DOHH2 (cell line): Measurements from ENCODE around the gene SELENON.

Experiments
- EZH2phosphoT487 ChIP-seq: fragments of 200-600 bp; sonication (generic); IDR thresholded peaks from 2 replicates; pipeline ENCODE4 v1.6.1; 2017; ENCODE audit warnings: borderline replicate concordance, mild to moderate bottlenecking, antibody characterized with exemption, low read length, moderate library complexity, mixed read lengths
- TF ChIP-seq, protein P1 (sequence below): fragments of 200-600 bp; sonication (generic); IDR thresholded peaks from one replicate; pipeline ENCODE4 v1.5.1; 2014; ENCODE audit warnings: antibody characterized with exemption, mild to moderate bottlenecking, low read depth, low read length; ENCODE audit not compliant: poor library complexity, severe bottlenecking

GRCh38 chr1:25817840-25818501 lies 18.0 kb downstream of the SELENON start:
- TF ChIP-seq, protein P1, sequence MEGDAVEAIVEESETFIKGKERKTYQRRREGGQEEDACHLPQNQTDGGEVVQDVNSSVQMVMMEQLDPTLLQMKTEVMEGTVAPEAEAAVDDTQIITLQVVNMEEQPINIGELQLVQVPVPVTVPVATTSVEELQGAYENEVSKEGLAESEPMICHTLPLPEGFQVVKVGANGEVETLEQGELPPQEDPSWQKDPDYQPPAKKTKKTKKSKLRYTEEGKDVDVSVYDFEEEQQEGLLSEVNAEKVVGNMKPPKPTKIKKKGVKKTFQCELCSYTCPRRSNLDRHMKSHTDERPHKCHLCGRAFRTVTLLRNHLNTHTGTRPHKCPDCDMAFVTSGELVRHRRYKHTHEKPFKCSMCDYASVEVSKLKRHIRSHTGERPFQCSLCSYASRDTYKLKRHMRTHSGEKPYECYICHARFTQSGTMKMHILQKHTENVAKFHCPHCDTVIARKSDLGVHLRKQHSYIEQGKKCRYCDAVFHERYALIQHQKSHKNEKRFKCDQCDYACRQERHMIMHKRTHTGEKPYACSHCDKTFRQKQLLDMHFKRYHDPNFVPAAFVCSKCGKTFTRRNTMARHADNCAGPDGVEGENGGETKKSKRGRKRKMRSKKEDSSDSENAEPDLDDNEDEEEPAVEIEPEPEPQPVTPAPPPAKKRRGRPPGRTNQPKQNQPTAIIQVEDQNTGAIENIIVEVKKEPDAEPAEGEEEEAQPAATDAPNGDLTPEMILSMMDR, result no peak
- TF ChIP-seq EZH2phosphoT487, result no peak
